ENCODE data around the gene TLR8.

DNA sequence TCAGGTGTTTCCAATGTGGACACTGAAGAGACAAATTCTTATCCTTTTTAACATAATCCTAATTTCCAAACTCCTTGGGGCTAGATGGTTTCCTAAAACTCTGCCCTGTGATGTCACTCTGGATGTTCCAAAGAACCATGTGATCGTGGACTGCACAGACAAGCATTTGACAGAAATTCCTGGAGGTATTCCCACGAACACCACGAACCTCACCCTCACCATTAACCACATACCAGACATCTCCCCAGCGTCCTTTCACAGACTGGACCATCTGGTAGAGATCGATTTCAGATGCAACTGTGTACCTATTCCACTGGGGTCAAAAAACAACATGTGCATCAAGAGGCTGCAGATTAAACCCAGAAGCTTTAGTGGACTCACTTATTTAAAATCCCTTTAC, 20.9 kb upstream of the TLR8 start:
- TF ChIP-seq POLR2A (IDR thresholded peaks at IDR 0.05; ENCODE audit: low read depth, low read length) = no peak
- no peak for TF ChIP-seq POLR2AphosphoS5 (IDR thresholded peaks at IDR 0.05; ENCODE audit: low read depth, low read length)
- no peak for TF ChIP-seq TAF1 (IDR thresholded peaks at IDR 0.05; ENCODE audit: low read depth, low read length)
- no peak for TF ChIP-seq POU2F2 (IDR thresholded peaks at IDR 0.05; ENCODE audit: low read depth, low read length)
- no peak for TF ChIP-seq PAX5 (IDR thresholded peaks at IDR 0.05; ENCODE audit: insufficient read depth, low read length, severe bottlenecking)
